CD4-positive, alpha-beta T cell treated with Interleukin-12 subunit alpha and Interleukin-12 subunit beta, for 1 hour (primary cell): ENCODE data around the gene SEC24C.
"Not testable (repeated sequence)": the region's sequence is repeated elsewhere in the genome, so short reads cannot be mapped to it uniquely, and the experiment has no call there.

ENCODE experiments used
- DNase-seq: peaks from one replicate; pipeline ENCODE4 v3.0.0-alpha.2; 2020

The SEC24C gene

DNA sequence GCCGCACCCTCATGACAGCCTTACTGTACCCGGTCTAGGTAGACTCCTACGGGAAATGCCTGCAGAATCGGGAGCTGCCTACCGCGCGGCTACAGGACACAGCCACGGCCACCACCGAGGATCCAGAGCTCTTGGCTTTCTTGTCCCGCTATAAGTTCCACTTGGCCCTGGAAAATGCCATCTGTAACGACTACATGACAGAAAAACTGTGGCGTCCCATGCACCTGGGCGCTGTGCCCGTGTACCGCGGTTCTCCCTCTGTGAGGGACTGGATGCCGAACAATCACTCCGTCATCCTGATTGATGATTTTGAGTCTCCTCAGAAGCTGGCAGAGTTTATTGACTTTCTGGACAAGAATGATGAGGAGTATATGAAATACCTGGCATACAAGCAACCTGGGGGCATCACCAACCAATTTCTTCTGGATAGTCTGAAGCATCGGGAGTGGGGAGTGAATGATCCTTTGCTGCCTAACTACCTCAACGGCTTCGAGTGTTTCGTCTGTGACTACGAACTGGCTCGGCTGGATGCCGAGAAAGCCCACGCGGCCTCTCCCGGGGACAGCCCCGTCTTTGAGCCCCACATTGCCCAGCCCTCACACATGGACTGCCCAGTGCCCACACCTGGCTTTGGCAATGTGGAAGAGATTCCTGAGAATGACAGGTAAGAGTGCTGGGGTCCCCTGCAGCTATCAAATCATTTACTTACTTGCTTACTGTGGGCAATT lies 29.1 kb downstream of the SEC24C start:
- no peak for DNase-seq

GRCh38 chr10:73774637-73775036 lies 30.5 kb downstream of the SEC24C start:
- DNase-seq = peak; percentile 63

DNA sequence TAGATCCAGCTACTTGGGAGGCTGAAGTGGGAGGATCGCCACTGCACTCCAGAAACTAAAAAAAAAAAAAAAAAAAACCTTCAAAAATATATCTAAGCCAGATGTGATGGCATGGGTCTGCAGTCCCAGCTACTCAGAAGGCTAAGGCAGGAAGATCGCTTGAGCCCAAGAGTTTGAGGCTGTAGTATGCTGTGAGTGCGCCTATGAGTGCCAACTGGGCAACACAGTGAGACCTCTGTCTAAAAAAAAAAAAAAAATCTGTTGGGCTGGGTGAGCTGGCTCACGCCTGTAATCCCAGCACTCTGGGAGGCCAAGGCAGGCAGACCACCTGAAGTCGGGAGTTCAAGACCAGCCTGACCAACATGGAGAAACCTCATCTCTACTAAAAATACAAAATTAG lies 34.8 kb downstream of the SEC24C start:
- DNase-seq = no peak

- DNase-seq = no peak
These were observed 35.5 kb downstream of the SEC24C start for GRCh38 chr10:73779539-73780197.

GRCh38 chr10:73780301-73780700 lies 36.1 kb downstream of the SEC24C start:
- DNase-seq = no peak

DNA sequence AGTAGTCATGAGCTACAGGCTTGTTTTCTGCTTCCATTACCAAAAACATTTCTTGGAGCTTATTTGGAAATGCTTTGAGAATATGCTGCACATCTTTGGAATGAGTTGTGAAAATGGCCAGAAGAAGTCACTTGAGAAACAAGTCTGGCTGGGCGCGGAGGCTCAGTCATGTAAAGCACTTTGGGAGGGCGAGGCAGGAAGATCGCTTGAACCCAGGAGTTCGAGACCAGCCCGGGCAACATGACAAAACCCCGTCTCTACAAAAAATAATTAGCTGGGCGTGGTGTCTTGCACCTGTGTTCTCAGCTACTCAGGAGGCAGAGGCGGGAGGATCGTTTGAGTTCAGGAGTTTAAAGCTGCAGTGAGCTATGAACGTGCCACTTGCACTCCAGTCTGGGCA lies 36.8 kb downstream of the SEC24C start:
- no peak for DNase-seq

DNA sequence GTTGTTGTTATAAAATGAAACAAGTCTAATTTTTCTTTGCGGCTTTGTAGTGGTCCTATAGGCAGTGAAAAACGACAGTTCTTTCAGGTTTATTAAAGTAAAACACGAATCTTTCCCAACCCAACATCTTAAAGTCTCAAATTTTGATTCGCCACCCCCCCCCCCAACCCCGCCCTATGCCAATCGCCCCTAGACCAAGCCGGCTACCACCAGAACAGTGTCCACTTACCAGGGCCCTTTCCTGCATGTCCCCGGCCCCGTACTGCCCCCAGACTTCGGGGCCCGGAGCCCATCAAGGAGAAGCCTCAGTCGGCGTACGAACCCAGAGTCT lies 37.3 kb downstream of the SEC24C start:
- DNase-seq = no peak

- DNase-seq = peak; percentile 89
These were observed 37.9 kb downstream of the SEC24C start, which contains the start of gene CHCHD1 for GRCh38 chr10:73781879-73782748. TSS of gene CHCHD1 (plus strand) at chr10:73782048. CDS start at chr10:73782076, 28 bp downstream.

- DNase-seq = no peak
These were observed 38.5 kb downstream of the SEC24C start for GRCh38 chr10:73782749-73783085.

- DNase-seq = peak; percentile 90
These were observed 41.1 kb downstream of the SEC24C start, which contains the start of gene ZSWIM8 for GRCh38 chr10:73785211-73785720. TSS of gene ZSWIM8 (plus strand) at chr10:73785606. CDS start at chr10:73785879, 273 bp downstream.

DNA sequence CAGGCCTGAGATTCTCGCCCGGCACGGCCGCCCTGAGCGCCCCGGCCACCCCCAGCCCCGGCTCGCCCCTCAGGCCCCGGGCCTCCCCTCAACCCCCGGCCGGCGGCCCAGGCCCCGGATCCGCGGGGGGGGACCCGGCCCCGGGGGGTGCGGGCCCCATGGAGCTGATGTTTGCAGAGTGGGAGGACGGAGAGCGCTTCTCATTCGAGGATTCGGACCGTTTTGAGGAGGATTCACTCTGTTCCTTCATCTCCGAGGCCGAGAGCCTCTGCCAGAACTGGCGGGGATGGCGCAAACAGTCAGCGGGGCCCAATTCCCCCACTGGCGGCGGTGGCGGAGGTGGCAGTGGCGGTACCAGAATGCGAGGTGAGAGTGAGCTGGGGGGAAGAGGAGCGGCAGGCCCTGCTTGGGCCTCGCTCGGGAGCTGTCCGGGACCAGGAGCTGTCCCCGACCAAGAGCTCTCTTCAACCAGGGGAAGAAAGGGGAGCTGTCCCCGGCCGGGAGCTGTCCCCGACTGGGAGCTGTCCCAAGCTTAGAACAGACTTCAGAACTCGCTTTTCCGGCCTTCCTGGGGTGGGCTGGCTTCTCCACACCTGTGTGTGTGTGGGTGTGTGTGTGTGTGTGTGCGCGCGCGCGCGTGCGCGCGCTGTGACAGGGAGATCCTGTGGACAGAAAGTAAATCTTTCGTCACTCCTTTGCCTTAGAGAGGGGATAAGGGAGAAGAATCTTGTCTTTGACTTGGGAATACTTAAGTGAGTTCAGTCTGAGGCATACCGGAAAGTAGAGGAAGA lies 41.7 kb downstream of the SEC24C start:
- peak; percentile 60 for DNase-seq

DNA sequence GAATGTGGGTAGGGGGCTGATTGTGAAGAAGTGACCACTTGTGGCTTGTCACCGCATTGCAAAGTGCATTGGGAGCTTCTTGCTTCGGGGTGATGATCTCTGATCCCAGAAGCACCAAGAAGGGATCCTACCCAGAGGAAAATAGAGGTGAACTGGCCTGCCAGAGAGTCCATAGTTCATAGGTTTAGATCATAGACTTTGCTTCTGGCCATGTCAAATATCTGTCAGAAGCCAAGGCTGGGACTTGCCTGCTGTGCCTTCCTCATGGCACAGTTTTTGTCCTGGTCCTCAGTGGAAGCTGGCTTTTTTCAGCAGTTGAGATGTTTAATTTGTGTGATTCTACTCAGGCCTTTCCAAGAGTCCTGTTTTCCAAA lies 42.3 kb downstream of the SEC24C start:
- no peak for DNase-seq

- not testable (repeated sequence) for DNase-seq
These were observed 43.0 kb downstream of the SEC24C start for GRCh38 chr10:73787031-73787800.

DNA sequence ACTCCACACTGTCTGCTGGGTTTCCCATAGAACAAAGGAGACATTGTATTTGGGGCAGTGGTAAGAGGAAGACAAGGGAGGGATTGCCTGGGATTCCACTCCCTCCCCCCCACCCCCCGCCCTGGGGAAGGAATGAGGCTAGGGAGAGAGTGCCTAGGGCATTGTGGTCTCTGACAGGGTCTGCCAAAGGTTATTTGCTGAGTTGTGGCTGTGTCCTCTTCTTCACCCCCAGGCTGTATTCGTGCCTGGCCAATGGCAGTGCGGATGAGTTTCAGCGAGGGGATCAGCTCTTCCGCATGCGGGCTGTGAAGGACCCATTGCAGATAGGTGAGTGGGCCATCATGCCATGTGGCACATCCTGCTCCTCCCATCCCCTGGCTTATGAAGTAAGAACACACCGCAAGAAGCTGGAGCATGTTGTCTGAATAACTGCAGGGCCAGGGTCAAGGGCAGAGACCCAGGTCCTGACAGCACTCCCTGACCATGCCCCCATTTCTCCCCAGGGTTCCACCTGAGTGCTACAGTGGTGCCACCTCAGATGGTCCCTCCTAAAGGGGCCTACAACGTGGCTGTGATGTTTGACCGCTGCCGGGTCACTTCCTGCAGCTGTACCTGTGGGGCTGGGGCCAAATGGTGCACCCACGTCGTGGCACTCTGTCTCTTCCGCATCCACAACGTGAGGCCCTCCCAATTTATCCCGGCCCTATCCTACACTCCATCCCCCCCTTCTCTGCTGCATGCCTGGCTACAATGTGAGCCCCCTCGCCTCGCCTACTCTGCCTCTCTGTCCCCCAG lies 44.9 kb downstream of the SEC24C start:
- no peak for DNase-seq

GRCh38 chr10:73789659-73790055 lies 45.5 kb downstream of the SEC24C start:
- DNase-seq = no peak

- DNase-seq = no peak
These were observed 46.9 kb downstream of the SEC24C start for GRCh38 chr10:73790886-73791625.

GRCh38 chr10:73791871-73792400 lies 47.8 kb downstream of the SEC24C start:
- DNase-seq = no peak

DNA sequence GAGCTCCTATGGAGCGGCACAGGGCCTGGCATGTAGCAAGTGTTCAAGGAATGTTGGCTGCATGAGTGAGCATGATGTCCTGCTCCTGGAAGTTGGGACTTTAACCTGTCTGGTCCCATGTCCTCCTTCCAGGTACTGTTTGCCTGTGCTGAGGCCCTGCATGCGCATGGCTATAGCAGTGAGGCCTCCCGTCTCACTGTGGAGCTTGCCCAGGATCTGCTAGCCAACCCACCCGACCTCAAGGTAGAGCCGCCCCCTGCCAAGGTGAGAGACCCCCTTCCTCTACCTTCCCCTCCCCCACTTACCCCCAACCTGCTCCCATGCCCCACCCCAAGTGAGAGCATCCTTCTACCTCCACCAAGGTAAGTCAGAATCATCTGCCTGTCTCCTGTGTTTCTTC lies 49.3 kb downstream of the SEC24C start:
- DNase-seq = no peak

DNA sequence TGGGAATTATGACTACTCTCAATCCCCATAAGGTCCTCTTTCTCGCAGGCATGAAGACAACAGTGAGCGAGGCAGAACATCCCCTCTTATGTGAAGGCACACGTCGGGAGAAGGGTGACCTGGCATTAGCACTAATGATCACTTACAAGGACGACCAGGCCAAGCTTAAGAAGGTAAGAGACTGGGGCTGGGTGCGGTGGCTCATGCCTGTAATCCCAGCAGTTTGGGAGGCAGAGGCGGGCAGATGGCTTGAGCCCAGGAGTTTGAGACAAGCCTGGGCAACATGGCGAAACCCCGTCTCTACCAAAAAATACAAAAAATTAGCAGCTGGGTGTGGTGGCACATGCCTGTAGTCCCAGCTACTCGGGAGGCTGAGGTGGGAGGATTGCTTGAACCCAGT lies 51.3 kb downstream of the SEC24C start:
- DNase-seq = not testable (repeated sequence)

- not testable (repeated sequence) for DNase-seq
These were observed 51.9 kb downstream of the SEC24C start for GRCh38 chr10:73796035-73796434.
